HG03108 (cell line): ENCODE measurements around the gene STARD7.

Experiments
- ATAC-seq: cut with Tn5 transposase; IDR thresholded peaks from one replicate; pipeline ENCODE4 v1.9.1; 2021; ENCODE audit warnings: moderate library complexity; ENCODE audit not compliant: unreplicated experiment

The STARD7 gene

DNA sequence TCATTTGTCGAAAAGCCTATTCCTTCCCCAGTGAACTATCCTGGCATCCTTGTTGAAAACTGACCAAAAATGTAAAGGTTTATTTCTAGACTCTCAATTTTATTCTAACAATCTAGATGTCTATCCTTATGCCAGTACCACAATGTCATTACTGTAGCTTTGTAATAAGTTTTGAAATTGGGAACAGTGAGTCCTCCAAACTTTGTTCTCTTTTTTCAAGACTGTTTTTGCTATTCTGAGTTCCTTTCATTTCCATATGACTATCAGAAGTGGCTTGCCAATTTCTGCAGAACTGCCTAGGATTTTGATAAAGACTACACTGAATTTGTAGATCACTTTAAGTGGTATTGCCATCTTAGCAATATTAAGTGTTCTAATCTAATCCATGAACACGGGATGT is 9.7 kb downstream of the STARD7 start:
- no peak for ATAC-seq

DNA sequence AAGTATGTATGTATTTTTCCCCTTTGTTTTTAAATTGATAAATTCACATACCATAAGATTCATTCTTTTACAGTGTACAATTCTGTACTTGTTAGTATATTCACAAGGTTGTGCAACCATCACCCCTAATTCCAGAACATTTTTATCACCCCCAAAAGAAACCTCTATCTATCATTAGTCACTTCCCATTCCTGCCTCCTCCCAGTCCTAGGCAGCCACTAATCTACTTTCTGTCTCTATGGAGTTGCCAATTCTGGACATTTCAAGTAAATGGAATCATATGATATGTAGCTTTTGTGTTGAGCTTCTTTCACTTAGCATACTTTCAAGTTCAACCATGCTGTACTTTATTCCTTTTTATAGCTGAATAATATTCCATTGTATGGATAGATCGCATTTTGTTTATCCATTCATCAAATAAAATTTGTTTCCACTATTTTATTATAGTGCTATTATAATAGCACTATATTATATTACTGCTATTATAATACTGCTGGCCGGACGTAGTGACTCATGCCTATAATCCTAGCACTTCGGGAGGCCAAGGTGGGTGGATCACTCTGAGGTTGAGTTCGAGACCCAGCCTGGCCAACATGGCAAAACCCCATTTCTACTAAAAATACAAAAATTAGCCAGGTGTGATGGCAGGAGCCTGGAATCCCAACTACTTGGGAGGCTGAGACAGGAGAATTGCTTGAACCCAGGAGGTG is 10.9 kb downstream of the STARD7 start:
- ATAC-seq: no peak

DNA sequence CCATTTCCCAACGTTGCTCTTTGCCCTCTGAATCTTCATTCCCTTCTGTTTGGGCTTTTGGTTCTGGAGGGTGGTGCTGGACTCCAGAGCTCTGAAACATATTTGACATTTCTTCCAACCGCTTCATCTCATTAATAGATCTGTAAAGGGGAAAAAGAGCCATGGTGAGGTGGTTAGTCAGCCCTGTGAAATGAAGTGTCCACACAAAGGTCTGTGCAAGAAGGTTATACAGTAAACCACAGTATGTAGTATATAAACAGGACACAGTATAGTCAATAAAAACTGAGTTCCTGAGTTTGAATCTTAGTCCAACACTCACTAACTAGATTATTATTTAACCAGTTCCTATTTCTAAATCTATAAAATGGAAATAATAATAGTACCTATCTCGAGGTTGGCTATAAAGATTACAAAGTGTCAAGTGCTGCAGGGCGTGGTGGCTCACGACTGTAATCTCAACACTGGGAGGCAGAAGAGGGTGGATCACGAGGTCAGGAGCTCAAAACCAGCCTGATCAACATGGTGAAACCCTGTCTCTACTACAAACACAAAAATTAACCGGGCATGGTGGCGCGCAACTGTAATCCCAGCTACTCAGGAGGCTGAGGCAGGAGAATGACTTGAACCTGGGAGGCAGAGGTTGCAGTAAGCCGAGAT is 13.1 kb downstream of the STARD7 start:
- no peak for ATAC-seq

DNA sequence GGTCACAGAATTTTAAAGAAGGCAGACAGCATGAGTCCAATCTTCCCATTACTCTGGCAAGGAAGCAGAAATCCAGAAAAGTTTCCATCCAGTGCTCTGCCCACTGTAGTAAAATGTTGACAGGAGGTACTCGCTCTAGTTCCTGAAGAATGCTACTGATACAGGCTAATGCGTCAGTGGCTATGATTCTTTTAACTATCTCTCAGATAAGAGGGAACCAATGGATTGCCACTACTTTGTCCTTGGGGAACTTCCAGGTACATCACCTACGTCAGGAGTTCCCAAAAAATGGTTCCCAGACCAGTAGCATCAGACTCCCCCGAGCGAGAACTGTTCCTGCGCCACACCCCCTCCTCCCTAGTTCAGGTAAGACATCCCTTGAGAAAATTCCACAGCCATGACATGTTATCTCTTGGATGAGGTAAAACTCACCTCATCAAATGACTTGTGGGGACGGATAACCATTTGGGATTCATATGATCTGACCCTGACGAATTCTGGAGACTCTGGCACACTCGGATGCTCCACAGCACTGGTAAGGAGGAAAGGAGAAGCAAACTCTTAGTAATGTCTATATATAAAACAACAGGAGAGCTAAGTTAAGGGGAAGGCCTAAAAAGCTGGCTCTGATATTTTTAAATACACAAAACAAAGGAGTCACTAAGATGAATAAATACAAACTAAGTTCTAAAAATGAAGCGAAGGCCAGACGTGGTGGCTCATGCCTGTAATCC is 16.5 kb downstream of the STARD7 start:
- no peak for ATAC-seq

DNA sequence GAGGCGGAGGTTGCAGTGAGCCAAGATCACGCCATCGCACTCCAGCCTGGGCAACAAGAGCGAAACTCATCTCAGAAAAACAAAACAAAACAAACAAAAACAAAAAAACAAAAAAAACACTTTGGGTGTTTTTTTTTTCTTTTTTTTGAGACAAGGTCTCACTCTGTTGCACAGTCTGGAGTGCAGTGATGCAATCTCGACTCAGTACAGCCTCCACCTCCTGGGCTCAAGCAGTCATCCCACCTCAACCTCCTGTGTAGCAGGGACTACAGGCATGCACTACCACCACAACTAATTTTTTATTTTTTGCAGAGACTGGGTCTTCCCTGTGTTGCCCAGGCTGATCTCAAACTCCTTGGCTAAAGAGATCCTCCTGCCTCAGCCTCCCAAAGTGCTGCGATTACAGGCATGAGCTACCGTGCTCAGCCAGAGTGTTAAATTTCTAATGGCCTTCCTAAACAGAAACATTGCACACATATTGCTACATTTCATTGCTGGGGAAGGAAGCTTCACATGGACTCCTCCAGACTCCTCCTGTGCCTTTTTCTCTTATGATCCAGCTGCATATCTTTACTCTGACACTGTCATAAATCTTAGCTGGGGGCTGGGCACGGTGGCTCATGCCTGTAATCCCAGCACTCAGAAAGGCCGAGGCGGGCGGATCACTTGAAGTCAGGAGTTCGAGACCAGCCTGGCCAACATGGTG is 19.7 kb downstream of the STARD7 start:
- ATAC-seq: no peak

DNA sequence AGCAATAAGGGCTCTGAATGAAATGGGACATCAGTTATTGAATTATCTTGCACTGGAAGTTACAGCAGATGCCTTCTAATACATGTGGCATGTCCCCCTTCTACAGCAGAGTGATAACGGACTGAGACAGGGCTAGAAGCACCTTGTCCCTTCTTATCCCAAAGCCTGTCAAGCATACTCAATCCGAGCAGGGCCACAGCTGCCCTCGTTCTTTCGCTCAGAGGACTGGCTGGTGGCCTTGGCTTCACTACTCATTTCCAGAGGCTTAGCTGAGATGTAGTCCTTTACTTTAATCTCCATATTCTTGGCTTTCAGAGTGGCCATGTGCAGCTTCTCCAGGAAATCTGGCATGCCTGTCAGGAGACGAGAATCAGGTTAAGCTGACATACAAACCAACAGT is 22.1 kb downstream of the STARD7 start:
- no peak for ATAC-seq

DNA sequence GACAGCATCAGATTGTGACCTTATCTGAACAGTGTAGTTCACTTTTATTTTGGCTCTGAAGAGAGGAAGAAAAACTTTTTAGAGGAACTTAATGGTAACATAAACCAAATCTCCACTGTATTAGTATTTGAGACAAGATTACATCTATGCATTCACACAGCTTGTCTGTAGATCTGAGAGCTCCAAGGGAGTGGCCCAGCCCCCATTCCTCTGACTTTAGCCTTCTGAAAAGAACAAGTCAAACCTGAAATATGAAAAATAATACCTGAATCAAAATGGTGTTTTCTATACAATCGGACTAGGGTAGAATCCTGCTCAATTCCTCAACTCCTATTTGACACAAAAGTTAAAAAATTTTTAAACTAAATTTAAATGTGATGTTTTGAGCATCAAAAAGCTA is 23.1 kb downstream of the STARD7 start:
- no peak for ATAC-seq

DNA sequence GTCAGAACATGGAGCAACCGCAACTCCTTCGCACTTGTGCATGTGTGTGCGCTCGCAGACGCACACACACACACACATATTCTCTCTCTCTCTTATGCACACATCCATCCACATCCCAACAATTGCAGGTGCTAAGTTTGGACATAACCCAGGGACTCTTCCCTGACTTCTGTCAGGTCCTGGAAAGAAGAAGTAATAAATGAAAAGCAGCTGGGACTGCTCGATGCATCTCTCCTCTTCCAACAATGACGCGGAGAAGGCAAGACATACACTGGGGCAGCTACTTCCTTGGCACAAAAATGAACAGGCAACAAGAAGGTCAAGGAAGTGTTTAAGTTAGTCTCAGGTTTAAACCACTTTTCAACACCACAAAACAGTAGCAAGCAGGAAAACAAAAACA is 23.6 kb downstream of the STARD7 start:
- ATAC-seq: no peak

DNA sequence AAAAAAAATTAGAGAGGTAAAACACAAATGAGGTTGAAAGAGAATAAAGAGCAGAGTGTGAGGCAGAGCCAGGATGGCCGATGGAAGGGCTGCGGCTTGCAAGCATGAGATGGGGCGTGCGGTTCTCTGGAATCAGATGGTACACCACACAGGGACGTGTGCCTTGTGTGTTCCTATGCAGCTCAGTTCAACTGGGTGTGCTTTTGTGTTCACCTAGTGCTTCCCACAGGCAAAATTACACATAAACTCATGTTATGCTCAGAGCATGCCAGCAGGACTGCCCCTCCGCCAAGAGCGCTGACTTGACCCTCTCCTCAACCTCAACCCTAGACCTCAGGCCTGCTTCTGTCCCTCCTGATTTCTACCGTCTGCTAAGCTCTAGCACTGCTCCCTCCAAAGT is 24.4 kb downstream of the STARD7 start:
- ATAC-seq: no peak

DNA sequence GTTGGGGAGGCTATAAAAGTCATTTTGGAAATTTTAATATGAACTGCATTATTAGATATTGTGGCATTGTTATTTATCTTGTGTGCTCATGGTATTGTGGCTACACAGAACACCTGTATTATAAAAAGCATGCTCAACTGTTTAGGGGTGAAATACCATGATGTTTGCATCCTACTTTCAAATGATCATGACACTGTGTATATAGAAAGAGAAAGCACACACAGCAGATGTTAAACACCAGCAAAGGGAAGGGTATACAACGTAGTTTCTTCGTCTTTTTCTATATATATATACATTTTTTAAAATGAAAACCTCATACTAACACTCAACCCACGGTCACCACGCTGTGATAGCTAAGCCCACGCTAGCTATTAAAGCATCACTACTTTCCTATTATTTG is 27.1 kb downstream of the STARD7 start:
- ATAC-seq: no peak

DNA sequence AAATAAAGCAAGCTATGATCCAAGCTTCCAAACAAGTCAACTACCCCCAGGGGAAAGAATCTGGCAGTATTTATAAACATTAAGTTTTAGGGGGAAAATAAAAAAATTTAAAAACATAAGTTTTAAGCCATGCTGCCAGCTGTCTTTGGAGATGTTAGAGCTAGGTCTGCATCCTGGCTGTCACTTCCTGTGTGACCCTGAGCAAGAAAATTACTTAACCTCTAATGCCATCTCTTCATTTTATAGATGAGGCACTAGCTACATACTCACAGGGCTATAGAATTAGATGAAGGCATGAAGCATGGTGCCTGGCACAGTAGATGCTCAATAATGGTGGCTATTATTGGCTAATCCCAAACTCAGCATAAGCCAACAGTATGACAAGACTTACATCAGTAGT is 28.1 kb downstream of the STARD7 start:
- no peak for ATAC-seq

DNA sequence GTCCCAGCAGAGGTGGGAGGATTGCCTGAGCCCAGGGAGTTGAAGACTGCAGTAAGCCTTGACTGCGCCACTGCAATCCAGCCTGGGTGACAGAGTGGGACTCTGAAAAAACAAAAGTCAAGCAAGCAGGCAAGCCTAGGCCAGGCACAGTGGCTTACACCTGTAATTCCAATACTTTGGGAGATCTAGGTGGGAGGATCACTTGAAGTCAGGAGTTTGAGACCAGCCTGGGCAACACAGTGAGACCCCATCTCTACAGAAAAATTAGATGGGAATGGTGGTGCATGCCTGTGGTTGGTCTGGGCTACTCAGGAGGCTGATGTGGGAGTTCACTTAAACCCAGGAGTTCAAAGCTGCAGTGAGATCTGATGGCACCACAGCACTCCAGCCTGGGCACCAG is 28.6 kb downstream of the STARD7 start:
- no peak for ATAC-seq

DNA sequence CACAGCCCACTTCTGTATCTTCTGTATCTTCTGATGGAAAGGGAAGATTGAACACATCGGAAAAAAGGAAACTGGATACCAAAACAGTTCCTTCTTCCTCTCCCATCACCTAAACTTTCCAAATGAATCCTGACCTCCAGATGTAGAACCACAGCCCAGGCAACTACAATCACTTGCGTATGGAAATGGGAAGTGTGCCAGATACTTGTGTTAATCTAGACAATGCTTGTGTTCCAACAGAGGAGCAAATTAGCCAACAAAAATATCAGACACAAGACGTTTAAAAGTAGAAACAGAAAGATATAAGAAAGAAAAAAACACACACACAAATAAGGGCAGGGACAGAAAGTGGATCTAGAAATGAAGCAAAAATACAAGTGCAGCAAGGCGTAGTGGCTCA is 32.0 kb downstream of the STARD7 start:
- no peak for ATAC-seq

DNA sequence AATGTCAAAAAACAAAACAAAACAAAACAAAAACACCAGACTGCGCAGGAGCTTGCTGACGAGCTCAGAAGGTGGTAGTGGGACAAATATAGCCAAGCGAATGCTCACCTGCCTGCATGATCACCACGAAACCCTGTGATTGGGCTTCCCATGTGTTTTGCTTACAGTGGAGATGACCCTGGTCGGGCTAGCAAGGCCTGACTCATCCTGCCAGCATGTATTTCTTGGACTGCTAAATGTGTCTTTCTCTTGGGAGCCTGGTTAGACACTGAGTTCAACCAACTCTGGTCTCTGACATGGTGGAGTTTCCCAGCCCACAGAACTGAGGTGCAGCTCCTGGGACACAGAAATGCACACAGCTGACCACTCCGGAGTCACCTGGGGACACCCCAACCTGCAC is 32.7 kb downstream of the STARD7 start:
- no peak for ATAC-seq

DNA sequence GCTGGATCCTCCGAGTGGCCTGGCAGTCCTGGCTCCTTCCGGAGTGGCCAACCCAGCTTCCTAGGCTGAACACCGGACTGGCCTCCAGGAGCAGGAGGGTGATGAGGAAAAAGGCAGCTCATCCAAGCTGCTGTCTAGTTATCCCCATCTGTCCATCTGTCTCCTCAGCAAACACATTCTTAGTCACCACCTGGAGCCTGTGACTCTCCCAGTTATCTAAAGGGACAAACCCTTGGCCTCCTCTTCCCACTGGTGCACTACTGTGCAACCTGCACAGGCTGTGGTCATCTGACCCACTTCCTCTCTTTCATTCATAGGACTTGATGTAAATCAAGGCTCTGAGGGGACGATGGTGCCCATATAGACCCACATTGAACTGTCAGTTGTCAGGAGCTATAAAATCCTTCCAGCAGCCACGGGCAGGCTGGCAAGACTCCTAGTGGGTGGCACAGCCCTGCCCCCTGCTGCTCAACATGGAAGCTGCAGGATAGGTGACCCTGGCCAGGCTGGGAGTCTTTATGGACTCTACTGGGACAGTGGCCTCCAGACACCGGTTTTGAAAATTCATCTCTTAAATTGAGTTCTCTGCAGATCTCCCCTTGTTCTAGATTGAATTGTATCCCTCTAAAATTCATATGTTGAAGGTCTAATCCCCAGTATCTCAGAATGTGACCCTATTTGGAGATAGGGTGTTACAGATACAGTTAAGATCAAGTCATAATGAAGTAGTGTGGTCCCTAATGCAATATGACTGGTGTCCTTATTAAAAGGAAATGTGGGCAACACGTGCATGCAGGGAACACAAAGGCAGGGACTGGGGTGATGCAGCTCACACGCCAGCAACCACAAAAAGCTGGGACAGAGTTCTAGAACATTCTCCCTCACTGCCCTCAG is 34.1 kb downstream of the STARD7 start:
- peak; percentile 77 for ATAC-seq

DNA sequence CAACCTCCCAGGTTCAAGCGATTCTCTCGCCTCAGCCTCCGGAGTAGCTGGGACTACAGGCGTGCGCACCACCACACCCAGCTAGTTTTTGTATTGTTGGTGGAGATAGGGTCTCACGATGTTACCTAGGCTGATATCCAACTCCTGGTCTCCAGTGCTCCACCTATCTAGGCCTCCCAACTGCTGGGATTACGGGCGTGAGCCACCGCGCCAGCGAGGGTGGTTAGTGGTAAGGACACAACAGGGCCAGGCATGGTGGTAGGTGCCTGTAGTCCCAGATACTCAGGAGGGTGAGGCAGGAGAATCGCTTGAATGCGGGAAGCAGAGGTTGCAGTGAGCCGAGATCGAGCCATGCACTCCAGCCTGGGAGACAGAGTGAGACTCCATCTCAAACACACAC is 36.8 kb downstream of the STARD7 start:
- no peak for ATAC-seq

DNA sequence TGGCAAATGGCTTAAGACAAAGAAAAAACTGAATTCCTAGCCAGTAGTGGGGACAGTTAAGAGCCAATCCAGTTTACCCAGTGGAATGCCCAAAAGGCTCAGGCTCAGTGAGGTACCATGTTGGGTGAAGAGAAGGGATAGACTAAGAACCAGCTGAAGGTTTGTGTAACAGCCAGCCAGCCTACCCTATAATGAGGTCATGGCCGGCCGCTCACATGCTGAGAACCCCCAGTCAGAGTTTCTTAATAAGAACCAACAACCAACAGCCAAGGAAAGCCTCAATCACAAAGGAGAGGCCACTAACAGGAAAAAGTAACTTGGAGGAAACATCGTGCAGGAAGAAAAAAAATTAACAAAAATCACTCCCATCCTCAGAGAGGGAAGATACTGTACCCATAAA is 38.0 kb downstream of the STARD7 start:
- no peak for ATAC-seq

DNA sequence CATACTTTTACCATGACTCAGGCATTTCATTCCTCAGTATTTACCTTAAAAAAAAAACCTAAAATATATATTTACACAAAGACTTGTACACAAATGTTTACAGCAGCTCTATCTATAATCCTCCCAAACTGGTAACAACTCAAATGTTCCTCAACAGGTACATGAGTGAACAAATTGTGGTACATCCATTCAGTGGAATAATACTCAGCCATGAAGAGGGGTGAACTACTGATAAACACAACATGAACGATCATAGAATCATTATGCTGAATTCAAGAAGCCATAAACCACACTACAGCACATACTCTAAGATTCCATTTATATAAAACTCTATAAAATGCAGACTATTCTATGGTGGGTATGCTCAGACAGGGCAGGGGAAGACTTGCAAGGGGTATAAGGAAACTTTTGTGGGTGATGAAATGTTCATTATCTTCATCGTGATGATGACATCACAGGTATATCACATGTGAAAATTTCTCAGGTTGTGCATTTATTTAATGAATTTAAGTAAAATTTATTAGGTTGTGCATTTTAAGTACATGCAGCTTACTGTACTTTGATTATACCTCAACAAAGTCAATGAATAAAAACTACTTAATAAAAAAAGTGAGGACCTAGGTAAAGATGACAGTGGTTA is 38.6 kb downstream of the STARD7 start:
- no peak for ATAC-seq

DNA sequence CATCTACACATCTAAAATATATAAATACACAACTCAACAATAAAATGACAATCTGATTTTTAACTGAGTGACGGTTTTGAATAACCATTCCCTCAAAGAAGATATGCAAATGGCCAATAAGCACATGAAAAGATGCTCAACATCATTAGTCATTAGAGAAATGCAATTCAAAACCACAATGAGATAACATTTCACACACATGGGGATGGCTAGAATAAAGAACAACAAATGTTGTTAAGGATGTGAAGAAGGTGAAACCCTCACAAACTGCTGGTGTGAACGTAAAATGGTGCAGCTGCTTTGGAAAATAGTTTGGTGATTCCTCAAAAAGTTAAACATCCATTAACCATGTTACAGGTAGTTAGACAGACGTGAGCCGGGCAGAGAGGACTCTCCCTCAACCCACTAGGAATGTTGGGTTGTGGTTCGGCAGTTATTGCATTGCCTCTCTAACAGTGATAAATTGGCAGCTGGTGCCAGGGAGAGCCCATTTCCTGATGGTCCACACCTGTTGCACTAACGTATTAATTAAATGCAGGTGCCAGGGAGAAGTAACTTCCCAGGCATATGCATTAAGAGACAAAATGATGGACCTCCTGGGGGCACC is 41.1 kb downstream of the STARD7 start:
- ATAC-seq: no peak
